Esophagus squamous epithelium (tissue), 5 donors: ENCODE results near the gene RBM4B. TPM values are rescaled to one million over a fixed set of nuclear protein-coding genes. Genes with fewer than 3 reads are reported as not detected.

Experiments
- DNase-seq: peaks from one replicate; lab custom pipeline; 2025; lab: John Stamatoyannopoulos, UW
- H3K27ac ChIP-seq, 4 donors: fragments of 200-600 bp; sonication (generic); one replicate each; pipeline ENCODE4 v1.5.1; 2016 to 2019; ENCODE audit warnings: mild to moderate bottlenecking in 1 of 4
- H3K27me3 ChIP-seq, 4 donors: fragments of 200-600 bp; sonication (generic); 1 replicate in 3 of 4; 2 replicates in 1 of 4; pipeline versions ENCODE4 v1.5.1 to v1.6.0; 2017 to 2021; ENCODE audit warnings: antibody characterized with exemption in 1 of 4
- H3K36me3 ChIP-seq, 3 donors: fragments of 200-600 bp; sonication (generic); one replicate each; pipeline ENCODE4 v1.5.1; 2016 to 2019
- H3K4me1 ChIP-seq, 3 donors: fragments of 200-600 bp; sonication (generic); one replicate each; pipeline ENCODE4 v1.5.1; 2017 to 2019
- H3K4me3 ChIP-seq, 4 donors: fragments of 200-600 bp; sonication (generic); 1 replicate in 3 of 4; 2 replicates in 1 of 4; pipeline ENCODE4 v1.5.1; 2016 to 2019; ENCODE audit warnings: mild to moderate bottlenecking in 2 of 4, moderate library complexity in 1 of 4
- H3K9me3 ChIP-seq, 3 donors: fragments of 200-600 bp; sonication (generic); one replicate each; pipeline ENCODE4 v1.5.1; 2016 to 2019
- CTCF ChIP-seq, 6 experiments: fragments of 450-650 bp in 4 of 6; fragments of 200-600 bp in 2 of 6; sonication (generic) in 2 of 6; IDR thresholded peaks; one replicate each; pipeline ENCODE4 v1.5.1; 2016 to 2019; ENCODE audit warnings: antibody characterized with exemption in 6 of 6, mild to moderate bottlenecking in 4 of 6, moderate library complexity in 4 of 6
- POLR2A ChIP-seq, 4 donors: fragments of 450-650 bp; IDR thresholded peaks; one replicate each; pipeline ENCODE4 v1.6.1; 2017; ENCODE audit warnings: antibody characterized with exemption in 4 of 4, mild to moderate bottlenecking in 4 of 4, moderate library complexity in 3 of 4
- WGBS, 2 donors: methylation state at CpG; one replicate each; pipeline ENCODE4 v1.1.5; 2018; 5-methylcytosine and 5-hydroxymethylcytosine counted together
- intact Hi-C: fragments of 100-400 bp; cut with DNase I; formaldehyde crosslinking; loops from one replicate; pipeline ENCODE4 v1.15.0; 2022
- total RNA-seq, 4 donors: library from RNA; depleted of rRNA; stranded (reverse); fragments of >200 nt; gene quantifications; one replicate each; pipeline ENCODE4 v1.1.0, GENCODE V29; 2016
- donor health status: DM: yes; HTN: yes; CAD: no.

The RBM4B gene
- total RNA-seq, 4 donors from 2014 or later = 8.4 to 16.4 (median 9.2) TPM

- Histone ChIP-seq H3K27me3 (no peaks in the 10 kb centered on the region), H3K4me3 (no peak overlapping the region), H3K27ac (no peak overlapping the region), H3K9me3 (peaks cover 0 to 5% (median 0%) of the 10 kb centered on the region in 3 donors), H3K4me1 (no peaks in the 10 kb centered on the region), H3K36me3 (peaks cover 5 to 98% (median 12%) of the 10 kb centered on the region in 3 donors)
- TF ChIP-seq POLR2A (IDR thresholded peaks at IDR 0.05) (no peak), CTCF (IDR thresholded peaks at IDR 0.05) (no peak)
- WGBS, 2 donors = 83 to 89% methylated on average over 8 to 9 of the region's 10 CpGs
- DNase-seq = no peak
- intact Hi-C loops = no loop called here
Measured at GRCh38 chr11:66701432-66702240, 23.9 kb upstream of the RBM4B start.

GRCh38 chr11:66700742-66701141 is 23.1 kb upstream of the RBM4B start:
- H3K36me3 ChIP-seq = peaks cover 5 to 98% (median 12%) of the 10 kb centered on the region in 3 donors

GRCh38 chr11:66700337-66700736 is 22.6 kb upstream of the RBM4B start:
- peaks cover 5 to 98% (median 8%) of the 10 kb centered on the region in 3 donors for H3K36me3 ChIP-seq
- H3K27me3 ChIP-seq = no peaks in the 10 kb centered on the region
- no peak for DNase-seq
- TF ChIP-seq CTCF (IDR thresholded peaks at IDR 0.05) (no peak), POLR2A (IDR thresholded peaks at IDR 0.05) (no peak)
- intact Hi-C loops = no loop called here
- H3K9me3 ChIP-seq = peaks cover 0 to 5% (median 0%) of the 10 kb centered on the region in 3 donors
- H3K4me3 ChIP-seq = no peak overlapping the region
- no peaks in the 10 kb centered on the region for H3K4me1 ChIP-seq
- H3K27ac ChIP-seq = no peak overlapping the region
- 98 to 100% methylated on average over 2 to 11 of the region's 15 CpGs for WGBS, 2 donors

More at GRCh38 chr11:66700742-66701141, 23.1 kb upstream of the RBM4B start:
- TF ChIP-seq CTCF (IDR thresholded peaks at IDR 0.05) = no peak
- no peak for TF ChIP-seq POLR2A (IDR thresholded peaks at IDR 0.05)
- no peak for DNase-seq
- Histone ChIP-seq H3K9me3 (peaks cover 0 to 5% (median 0%) of the 10 kb centered on the region in 3 donors), H3K4me1 (no peaks in the 10 kb centered on the region), H3K27ac (no peak overlapping the region), H3K4me3 (no peak overlapping the region), H3K27me3 (no peaks in the 10 kb centered on the region)
- WGBS, 2 donors = 92 to 97% methylated on average over 15 to 21 of the region's 27 CpGs
- intact Hi-C loops = no loop called here

- Histone ChIP-seq H3K27me3 (no peaks in the 10 kb centered on the region), H3K4me3 (no peak overlapping the region), H3K4me1 (peaks cover 0 to 5% (median 3%) of the 10 kb centered on the region in 3 donors), H3K27ac (no peak overlapping the region), H3K9me3 (peaks cover 0 to 5% (median 0%) of the 10 kb centered on the region in 3 donors), H3K36me3 (peaks cover 5 to 93% (median 7%) of the 10 kb centered on the region in 3 donors)
- no peak for DNase-seq
- TF ChIP-seq CTCF (IDR thresholded peaks at IDR 0.05) (no peak), POLR2A (IDR thresholded peaks at IDR 0.05) (no peak)
- 89 to 100% methylated on average over 2 to 3 of the region's 9 CpGs for WGBS, 2 donors
- intact Hi-C loops = no loop called here
Measured at GRCh38 chr11:66698491-66698890, 20.8 kb upstream of the RBM4B start.

GRCh38 chr11:66697988-66698387 is 20.3 kb upstream of the RBM4B start:
- Histone ChIP-seq H3K4me1 (peaks cover 0 to 5% (median 3%) of the 10 kb centered on the region in 3 donors), H3K36me3 (peaks cover 5 to 93% (median 7%) of the 10 kb centered on the region in 3 donors), H3K27me3 (no peaks in the 10 kb centered on the region), H3K4me3 (no peak overlapping the region), H3K27ac (no peak overlapping the region), H3K9me3 (peaks cover 0 to 5% (median 0%) of the 10 kb centered on the region in 3 donors)
- no peak for DNase-seq
- intact Hi-C loops = no loop called here
- WGBS, 2 donors = 90 to 91% methylated on average over 6 of the region's 6 CpGs
- TF ChIP-seq POLR2A (IDR thresholded peaks at IDR 0.05) (no peak), CTCF (IDR thresholded peaks at IDR 0.05) (no peak)
